ENCODE measurements around the gene HSPBP1. TPM values are rescaled to one million over a fixed set of nuclear protein-coding genes. Genes with fewer than 3 reads are reported as not detected.

Gene HSPBP1
- total and polyA plus RNA-seq, 9 of the 15 experiments (the other 6 are each of a cell fraction or from before 2014, with no cell fraction given), result 0.83 to 81.3 (median 21.8) TPM

GRCh38 chr19:55279770-55280643, at the start of gene HSPBP1 (continued):
- TF ChIP-seq KLF1 (tag; IDR thresholded peaks at IDR 0.05) (peak; percentile 79), SIN3A (IDR thresholded peaks at IDR 0.05; ENCODE audit: borderline replicate concordance in 2 of 2, control insufficient read depth in 1 of 2, low read depth in 2 of 2, low read length in 2 of 2) (peak in 1 of 2 experiments; percentile 99; a peak in 2 of 4 replicates), ZNF316 (IDR thresholded peaks at IDR 0.05) (no peak), GTF2F1 (IDR thresholded peaks at IDR 0.05; ENCODE audit: low read depth, low read length) (no peak; the same call in 1 of the 2 replicates), ZNF232 (CRISPR knock-in tag; IDR thresholded peaks at IDR 0.05) (no peak), ZFPM2 (CRISPR knock-in tag; IDR thresholded peaks at IDR 0.05) (no peak), CBX1 (IDR thresholded peaks at IDR 0.05; ENCODE audit: low read depth) (no peak), U2AF2 (optimal IDR thresholded peaks at IDR 0.05; ENCODE audit: low read depth, low read length) (no peak), ZNF23 (CRISPR knock-in tag; IDR thresholded peaks at IDR 0.05) (no peak), NONO (IDR thresholded peaks at IDR 0.05; ENCODE audit: low read depth in 2 of 2, low read length in 1 of 2) (no peak), FUS (optimal IDR thresholded peaks at IDR 0.05; ENCODE audit: low read depth, low read length) (no peak), EZH2 (IDR thresholded peaks at IDR 0.05; ENCODE audit: borderline replicate concordance, low read depth, low read length) (no peak), NCOR1 (IDR thresholded peaks at IDR 0.05) (no peak), JUNB (CRISPR knock-in tag; conservative IDR thresholded peaks at IDR 0.05) (no peak)
- TF ChIP-seq, protein P1, sequence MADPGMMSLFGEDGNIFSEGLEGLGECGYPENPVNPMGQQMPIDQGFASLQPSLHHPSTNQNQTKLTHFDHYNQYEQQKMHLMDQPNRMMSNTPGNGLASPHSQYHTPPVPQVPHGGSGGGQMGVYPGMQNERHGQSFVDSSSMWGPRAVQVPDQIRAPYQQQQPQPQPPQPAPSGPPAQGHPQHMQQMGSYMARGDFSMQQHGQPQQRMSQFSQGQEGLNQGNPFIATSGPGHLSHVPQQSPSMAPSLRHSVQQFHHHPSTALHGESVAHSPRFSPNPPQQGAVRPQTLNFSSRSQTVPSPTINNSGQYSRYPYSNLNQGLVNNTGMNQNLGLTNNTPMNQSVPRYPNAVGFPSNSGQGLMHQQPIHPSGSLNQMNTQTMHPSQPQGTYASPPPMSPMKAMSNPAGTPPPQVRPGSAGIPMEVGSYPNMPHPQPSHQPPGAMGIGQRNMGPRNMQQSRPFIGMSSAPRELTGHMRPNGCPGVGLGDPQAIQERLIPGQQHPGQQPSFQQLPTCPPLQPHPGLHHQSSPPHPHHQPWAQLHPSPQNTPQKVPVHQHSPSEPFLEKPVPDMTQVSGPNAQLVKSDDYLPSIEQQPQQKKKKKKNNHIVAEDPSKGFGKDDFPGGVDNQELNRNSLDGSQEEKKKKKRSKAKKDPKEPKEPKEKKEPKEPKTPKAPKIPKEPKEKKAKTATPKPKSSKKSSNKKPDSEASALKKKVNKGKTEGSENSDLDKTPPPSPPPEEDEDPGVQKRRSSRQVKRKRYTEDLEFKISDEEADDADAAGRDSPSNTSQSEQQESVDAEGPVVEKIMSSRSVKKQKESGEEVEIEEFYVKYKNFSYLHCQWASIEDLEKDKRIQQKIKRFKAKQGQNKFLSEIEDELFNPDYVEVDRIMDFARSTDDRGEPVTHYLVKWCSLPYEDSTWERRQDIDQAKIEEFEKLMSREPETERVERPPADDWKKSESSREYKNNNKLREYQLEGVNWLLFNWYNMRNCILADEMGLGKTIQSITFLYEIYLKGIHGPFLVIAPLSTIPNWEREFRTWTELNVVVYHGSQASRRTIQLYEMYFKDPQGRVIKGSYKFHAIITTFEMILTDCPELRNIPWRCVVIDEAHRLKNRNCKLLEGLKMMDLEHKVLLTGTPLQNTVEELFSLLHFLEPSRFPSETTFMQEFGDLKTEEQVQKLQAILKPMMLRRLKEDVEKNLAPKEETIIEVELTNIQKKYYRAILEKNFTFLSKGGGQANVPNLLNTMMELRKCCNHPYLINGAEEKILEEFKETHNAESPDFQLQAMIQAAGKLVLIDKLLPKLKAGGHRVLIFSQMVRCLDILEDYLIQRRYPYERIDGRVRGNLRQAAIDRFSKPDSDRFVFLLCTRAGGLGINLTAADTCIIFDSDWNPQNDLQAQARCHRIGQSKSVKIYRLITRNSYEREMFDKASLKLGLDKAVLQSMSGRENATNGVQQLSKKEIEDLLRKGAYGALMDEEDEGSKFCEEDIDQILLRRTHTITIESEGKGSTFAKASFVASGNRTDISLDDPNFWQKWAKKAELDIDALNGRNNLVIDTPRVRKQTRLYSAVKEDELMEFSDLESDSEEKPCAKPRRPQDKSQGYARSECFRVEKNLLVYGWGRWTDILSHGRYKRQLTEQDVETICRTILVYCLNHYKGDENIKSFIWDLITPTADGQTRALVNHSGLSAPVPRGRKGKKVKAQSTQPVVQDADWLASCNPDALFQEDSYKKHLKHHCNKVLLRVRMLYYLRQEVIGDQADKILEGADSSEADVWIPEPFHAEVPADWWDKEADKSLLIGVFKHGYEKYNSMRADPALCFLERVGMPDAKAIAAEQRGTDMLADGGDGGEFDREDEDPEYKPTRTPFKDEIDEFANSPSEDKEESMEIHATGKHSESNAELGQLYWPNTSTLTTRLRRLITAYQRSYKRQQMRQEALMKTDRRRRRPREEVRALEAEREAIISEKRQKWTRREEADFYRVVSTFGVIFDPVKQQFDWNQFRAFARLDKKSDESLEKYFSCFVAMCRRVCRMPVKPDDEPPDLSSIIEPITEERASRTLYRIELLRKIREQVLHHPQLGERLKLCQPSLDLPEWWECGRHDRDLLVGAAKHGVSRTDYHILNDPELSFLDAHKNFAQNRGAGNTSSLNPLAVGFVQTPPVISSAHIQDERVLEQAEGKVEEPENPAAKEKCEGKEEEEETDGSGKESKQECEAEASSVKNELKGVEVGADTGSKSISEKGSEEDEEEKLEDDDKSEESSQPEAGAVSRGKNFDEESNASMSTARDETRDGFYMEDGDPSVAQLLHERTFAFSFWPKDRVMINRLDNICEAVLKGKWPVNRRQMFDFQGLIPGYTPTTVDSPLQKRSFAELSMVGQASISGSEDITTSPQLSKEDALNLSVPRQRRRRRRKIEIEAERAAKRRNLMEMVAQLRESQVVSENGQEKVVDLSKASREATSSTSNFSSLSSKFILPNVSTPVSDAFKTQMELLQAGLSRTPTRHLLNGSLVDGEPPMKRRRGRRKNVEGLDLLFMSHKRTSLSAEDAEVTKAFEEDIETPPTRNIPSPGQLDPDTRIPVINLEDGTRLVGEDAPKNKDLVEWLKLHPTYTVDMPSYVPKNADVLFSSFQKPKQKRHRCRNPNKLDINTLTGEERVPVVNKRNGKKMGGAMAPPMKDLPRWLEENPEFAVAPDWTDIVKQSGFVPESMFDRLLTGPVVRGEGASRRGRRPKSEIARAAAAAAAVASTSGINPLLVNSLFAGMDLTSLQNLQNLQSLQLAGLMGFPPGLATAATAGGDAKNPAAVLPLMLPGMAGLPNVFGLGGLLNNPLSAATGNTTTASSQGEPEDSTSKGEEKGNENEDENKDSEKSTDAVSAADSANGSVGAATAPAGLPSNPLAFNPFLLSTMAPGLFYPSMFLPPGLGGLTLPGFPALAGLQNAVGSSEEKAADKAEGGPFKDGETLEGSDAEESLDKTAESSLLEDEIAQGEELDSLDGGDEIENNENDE (IDR thresholded peaks at IDR 0.05; ENCODE audit: low read depth, low read length), result no peak
- TF ChIP-seq, protein P2, sequence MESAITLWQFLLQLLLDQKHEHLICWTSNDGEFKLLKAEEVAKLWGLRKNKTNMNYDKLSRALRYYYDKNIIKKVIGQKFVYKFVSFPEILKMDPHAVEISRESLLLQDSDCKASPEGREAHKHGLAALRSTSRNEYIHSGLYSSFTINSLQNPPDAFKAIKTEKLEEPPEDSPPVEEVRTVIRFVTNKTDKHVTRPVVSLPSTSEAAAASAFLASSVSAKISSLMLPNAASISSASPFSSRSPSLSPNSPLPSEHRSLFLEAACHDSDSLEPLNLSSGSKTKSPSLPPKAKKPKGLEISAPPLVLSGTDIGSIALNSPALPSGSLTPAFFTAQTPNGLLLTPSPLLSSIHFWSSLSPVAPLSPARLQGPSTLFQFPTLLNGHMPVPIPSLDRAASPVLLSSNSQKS (CRISPR knock-in tag; IDR thresholded peaks at IDR 0.05), result no peak
